ENCODE measurements around the gene C1orf226.
"Not testable (repeated sequence)": the region's sequence is repeated elsewhere in the genome, so short reads cannot be mapped to it uniquely, and the experiment has no call there.

The C1orf226 gene

GRCh38 chr1:162381383-162381782, at the start of gene C1orf226:
C1orf226 (plus strand) TSS chr1:162381728; CDS start chr1:162381902, 174 bp downstream.
- DNase-seq, result no peak

GRCh38 chr1:162333991-162334390, 47.5 kb upstream of the C1orf226 start:
- no peak for DNase-seq

DNA sequence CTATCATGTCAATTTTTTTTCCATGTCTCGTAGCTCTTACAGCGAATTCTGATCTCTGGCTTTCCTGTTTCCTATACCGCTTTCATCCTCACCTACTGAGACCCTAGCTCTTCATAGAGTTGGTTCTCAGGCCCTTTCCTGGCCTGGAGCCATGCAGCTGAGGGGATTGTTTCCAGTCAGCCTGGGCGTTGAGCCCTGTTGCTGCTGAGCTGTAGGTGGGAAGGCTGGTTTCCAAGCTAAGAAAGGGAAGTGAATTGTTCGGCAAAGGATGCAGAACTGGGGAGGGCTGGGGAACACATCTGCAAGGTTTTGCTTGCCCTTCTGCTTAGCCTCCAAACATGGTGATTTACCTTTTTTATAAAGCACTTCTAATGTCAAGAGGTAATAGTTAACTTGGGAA, 46.4 kb upstream of the C1orf226 start:
- no peak for DNase-seq

- DNase-seq, result no peak
Observed at GRCh38 chr1:162336621-162337285, 44.8 kb upstream of the C1orf226 start.

DNA sequence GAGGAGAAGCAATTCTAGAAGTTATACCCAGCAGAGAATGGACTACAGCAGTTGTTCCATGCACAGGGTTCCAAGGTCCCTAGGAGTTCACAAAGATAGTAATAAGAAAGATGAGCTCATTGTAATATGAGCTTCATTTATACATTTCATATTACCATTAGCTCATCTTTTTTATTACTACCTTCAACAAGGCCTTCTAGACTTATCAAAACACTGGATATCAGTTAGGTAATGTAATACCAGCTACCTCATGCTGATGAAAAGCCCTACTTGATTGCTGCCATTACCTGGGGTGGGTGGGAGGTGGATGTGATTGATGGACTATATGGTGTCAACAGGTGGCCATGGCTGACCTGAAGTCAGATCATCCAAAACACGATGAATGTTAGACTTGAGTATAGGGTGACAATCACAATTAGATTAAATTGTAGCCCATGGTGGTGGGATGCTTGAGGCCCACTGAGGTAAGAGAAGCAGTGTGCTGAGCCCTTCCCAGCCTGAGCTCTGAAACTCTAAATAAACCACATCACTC, 39.0 kb upstream of the C1orf226 start:
- no peak for DNase-seq

- DNase-seq, result no peak
Observed at GRCh38 chr1:162343470-162343869, 38.1 kb upstream of the C1orf226 start.

DNA sequence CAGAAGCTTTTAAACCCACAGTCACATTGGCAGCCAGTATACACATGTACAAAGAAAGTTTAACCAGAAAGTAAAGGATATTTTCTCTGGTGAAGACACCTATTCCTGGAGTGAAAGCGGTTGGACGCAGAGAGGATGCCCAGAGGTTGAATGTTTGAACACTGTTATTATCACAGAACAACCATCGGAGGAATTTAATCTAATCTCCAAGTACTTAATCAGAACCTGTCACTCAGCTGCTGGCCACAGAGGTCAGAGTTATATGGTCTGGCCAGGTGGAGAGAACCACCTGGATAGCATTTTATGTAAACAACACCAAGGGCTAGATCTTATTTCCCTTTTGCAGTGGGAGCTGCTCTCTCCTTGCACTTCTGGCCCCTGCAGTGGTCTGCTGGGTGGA, 34.2 kb upstream of the C1orf226 start:
- no peak for DNase-seq

GRCh38 chr1:162349635-162350330, 31.7 kb upstream of the C1orf226 start:
- no peak for DNase-seq

- no peak for DNase-seq
Observed at GRCh38 chr1:162351246-162351842, 30.2 kb upstream of the C1orf226 start.

DNA sequence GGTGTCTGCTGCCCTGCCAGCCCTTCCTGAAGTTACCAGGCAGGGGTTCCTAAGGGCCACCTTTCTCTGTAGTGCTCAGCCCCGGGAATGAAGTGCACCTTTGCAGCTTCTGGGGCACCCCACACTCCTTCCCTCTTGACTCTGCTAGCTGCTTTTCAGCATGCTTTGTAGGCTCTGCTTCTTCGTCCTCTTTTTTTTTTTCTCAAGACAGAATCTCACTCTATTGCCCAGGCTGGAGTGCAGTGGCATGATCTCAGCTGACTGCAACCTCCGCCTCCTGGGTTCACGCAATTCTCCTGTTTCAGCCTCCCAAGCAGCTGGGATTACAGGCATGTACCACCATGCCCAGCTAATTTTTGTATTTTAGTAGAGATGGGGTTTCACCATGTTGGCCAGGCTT, 29.7 kb upstream of the C1orf226 start:
- DNase-seq, result not testable (repeated sequence)

- DNase-seq, result no peak
Observed at GRCh38 chr1:162353078-162353477, 28.4 kb upstream of the C1orf226 start.

DNA sequence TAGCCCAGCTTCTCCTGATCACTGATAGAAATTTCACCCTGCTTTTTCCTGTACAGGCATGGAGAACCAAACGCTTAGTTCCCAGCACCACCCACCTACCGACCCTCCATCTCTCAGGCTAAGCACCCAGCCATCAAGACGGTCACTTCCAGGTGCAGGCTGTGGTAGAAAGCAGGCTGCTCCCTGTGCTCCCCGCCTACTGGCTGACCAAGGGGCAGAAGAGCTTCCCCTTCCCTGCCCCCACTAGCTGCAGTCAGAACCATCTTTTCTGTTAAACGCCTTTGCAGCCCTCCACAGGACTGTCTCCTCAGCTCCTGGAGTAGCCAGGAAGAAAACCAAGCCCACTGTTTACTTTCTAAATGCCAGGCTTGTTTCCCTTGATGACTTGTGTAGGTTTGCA, 27.8 kb upstream of the C1orf226 start:
- DNase-seq, result no peak

DNA sequence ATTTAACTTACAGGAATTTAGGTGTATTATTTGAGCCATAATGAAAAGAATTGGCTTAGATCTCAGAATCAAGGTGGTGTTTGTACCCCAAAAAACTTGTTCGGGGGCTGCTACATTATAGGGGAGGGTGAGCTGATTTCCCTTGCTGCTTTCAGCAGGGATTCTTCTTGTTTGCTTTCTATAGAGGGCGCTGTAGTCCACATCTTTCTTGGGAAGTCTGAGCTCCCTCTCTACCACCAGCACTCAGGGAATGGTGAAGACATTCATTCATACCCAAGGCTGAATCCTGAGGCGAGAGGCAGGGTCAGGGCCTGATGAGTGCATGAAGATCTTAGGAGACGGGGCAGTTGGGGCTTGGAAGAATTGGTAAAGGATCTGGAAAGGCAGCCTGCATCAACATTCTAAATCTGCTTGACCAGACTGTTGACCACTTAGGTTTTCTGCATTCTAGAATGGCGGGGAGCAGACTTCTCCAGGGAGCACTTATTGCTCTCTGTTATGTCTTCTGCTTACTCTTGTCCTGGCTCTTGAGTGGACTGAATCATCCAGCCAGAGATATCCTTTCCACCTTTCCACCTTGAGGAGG, 23.8 kb upstream of the C1orf226 start:
- no peak for DNase-seq

- no peak for DNase-seq
Observed at GRCh38 chr1:162358928-162359327, 22.6 kb upstream of the C1orf226 start.

DNA sequence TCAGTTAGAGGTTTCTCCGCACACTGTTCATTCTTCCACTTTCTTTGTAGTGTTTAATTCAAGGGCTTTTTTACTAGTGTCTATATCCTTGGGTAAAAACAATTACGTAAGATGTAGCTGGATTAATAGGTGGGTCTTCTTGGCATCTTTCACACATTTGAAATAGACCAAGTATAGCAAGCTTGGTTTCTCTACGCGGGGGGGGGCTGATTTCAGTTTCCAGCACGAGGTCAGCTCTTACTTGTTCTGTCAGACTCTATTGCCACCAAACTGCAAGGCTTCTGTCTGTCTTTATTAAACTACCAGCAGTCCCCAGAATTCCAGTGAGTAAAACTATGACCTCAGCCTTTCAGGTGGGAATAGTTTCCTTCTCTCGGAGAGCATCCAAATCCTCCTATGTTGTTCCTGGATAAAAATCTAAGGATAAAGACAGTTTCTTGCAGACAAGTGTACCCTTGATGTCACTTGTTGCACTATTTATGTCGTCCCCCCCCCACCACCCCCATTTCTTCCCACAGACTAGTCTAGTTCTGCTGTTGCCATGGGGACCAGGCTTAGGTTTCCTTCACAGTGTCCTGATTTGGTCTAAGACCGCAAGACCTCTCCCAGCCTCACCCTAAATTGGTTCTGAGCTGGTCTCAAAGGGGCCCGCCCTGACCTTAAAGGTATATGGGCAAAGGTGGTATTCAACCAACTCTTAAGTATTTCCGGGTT, 21.8 kb upstream of the C1orf226 start:
- DNase-seq, result no peak

DNA sequence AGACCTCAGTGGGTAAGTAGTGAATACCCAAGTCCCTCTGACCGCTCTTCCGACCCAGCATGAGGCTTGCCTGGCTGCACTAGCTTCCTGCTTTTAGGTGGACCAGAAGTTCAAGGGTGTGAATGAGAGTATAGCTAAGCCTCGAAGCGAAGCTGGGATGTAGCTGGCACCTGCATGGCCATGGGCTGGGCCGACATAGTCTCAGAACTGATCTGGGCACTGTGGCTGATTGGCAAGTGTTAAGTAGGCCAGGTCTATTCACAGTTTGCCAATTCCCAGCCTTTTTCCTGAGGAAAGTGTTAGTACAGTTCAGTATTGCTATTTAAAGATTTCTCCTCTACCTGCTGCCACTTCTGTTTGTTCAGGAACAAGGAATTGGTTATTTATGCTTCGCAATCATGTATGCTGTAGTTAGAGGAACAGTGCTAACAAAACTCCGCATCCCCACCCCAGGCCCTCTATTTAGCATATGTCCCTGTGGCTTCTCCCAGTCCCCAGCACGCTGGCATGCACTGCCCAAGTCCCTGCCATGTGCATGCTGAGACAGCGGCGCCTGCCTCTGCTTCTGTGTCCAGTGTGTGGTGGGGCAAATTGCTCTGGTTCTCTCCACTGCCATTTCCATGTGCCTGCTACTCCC, 21.2 kb upstream of the C1orf226 start:
- no peak for DNase-seq

DNA sequence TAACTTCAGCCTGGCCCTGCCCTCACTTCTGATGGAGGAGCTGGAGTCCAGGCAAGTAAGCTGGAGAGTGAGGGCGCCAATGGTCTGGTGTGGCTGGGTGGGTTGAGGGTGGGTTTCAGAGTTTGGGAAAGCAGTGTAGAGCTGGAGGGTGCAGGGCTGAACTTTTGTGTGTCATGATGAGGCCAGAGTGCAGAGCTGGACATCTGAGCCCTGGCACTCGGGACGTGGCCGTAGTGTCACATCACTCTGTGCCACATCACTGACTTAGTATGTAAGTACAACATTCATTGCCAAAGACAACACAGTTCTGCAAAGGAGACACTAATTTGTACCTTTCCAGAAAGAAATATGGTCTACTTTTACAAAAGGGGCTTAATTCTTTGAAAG, 20.7 kb upstream of the C1orf226 start:
- no peak for DNase-seq

GRCh38 chr1:162361349-162361748, 20.2 kb upstream of the C1orf226 start:
- DNase-seq, result no peak

DNA sequence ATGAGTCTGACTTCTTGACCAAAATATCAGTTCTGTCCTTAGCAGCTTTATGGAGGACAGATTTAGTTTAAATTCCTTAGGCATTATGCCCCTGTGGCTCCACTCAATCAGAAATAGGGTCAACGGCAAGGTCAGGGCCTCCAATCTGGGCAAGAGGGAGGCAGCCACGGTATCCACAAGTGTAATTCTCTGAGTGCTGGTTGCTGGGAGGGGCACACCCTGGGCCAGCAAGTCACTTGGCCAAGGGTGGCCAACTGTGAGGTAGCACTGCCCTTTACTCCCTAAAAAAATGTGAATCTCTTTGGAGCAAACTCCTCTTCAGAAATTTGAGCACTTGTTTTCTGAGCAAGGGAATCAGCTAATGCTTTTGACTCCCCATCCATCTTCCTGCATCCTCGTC, 17.7 kb upstream of the C1orf226 start:
- DNase-seq, result no peak

- DNase-seq, result no peak
Observed at GRCh38 chr1:162364498-162364897, 17.0 kb upstream of the C1orf226 start.

DNA sequence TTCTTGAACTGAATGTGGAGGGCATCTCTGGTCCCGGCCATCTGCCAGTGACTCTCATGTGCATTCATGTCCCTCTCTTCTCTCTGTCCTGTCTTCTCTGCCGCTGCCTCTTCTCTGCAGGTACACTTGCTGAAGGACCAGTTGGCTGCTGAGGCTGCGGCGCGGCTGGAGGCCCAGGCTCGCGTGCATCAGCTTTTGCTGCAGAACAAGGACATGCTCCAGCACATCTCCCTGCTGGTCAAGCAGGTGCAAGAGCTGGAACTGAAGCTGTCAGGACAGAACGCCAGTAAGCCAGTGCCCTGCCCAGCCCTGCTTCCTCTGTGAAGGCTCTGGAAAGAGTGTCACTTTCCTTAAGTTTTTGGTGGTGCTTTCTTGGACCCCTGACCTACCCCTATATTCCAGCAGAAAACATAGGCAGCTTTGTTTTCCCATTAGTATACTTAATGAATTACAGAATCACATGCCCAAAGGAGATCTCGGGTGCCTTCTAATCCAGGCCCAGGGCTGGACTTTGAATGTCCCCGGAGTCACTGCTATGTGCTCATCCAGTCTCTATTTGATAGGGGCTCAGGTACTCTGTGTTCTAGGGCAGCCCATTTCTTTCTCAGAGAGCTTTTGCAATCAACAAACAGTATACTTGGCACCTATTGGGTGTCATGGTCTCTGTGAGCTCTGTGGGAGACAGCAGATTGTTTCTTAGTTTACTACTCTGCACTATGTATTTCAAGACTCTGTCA, 16.1 kb upstream of the C1orf226 start:
- no peak for DNase-seq

GRCh38 chr1:162366149-162366548, 15.4 kb upstream of the C1orf226 start:
- no peak for DNase-seq
